Brain microvascular endothelial cell (primary cell): ENCODE results near the gene NOL4L.

Experiments used
- DNase-seq: peaks from one replicate; pipeline ENCODE4 v3.0.0-alpha.2; 2020
- H3K27ac ChIP-seq: fragments of 250-450 bp; sonication (Bioruptor Pico); 2 replicates; pipeline ENCODE4 v1.5.1; 2020; ENCODE audit warnings: mild to moderate bottlenecking, moderate library complexity
- H3K27me3 ChIP-seq: fragments of 250-450 bp; sonication (Bioruptor Pico); replicated peaks from 2 replicates; pipeline ENCODE4 v1.5.1; 2020; ENCODE audit warnings: mild to moderate bottlenecking
- H3K36me3 ChIP-seq: fragments of 250-450 bp; sonication (Bioruptor Pico); replicated peaks from 2 replicates; pipeline ENCODE4 v1.5.1; 2020; ENCODE audit warnings: mild to moderate bottlenecking
- H3K4me3 ChIP-seq: 2 replicates; pipeline ENCODE4 v1.5.1; 2011; ENCODE audit warnings: low read depth, mild to moderate bottlenecking, control low read depth, low read length, moderate library complexity
- in situ Hi-C: cut with HindIII; loops from 2 replicates; pipeline ENCODE4 v1.10.0; 2017; ENCODE audit warnings: low sequenced_read_pairs, low pct_ligation_motif_present
- TF ChIP-seq, protein P1 (sequence below): IDR thresholded peaks from 2 replicates; pipeline ENCODE4 v1.5.1; 2011; ENCODE audit warnings: low read depth, mild to moderate bottlenecking, moderate library complexity, low read length, control low read depth, inconsistent platforms; ENCODE audit errors: missing control alignments

NOL4L gene

DNA sequence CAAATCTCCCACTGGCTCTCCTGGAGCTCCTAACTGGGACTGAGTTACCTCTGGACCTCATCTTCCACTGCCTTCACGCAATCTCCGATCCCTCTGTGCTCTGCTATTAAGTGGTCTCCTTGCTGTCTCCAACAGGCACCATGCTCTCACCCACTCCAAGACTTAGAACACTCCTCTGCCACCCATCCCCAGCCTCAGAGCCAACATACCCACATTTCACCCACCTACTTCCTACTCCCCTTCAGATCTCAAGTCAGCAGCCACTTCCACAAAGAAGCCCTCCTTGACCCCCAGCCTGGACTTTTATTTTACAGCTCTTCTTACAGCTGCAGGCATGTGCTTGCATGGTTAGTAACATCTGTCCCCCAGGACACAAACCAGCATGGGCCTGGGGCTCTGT is 29.6 kb upstream of the NOL4L start:
- Histone ChIP-seq H3K27me3 (no peaks in the 10 kb centered on the region), H3K27ac (no peak overlapping the region), H3K36me3 (no peaks in the 10 kb centered on the region), H3K4me3 (no peak overlapping the region)
- DNase-seq: no peak
- TF ChIP-seq, protein P1, sequence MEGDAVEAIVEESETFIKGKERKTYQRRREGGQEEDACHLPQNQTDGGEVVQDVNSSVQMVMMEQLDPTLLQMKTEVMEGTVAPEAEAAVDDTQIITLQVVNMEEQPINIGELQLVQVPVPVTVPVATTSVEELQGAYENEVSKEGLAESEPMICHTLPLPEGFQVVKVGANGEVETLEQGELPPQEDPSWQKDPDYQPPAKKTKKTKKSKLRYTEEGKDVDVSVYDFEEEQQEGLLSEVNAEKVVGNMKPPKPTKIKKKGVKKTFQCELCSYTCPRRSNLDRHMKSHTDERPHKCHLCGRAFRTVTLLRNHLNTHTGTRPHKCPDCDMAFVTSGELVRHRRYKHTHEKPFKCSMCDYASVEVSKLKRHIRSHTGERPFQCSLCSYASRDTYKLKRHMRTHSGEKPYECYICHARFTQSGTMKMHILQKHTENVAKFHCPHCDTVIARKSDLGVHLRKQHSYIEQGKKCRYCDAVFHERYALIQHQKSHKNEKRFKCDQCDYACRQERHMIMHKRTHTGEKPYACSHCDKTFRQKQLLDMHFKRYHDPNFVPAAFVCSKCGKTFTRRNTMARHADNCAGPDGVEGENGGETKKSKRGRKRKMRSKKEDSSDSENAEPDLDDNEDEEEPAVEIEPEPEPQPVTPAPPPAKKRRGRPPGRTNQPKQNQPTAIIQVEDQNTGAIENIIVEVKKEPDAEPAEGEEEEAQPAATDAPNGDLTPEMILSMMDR: no peak
- in situ Hi-C loops: no loop called here

DNA sequence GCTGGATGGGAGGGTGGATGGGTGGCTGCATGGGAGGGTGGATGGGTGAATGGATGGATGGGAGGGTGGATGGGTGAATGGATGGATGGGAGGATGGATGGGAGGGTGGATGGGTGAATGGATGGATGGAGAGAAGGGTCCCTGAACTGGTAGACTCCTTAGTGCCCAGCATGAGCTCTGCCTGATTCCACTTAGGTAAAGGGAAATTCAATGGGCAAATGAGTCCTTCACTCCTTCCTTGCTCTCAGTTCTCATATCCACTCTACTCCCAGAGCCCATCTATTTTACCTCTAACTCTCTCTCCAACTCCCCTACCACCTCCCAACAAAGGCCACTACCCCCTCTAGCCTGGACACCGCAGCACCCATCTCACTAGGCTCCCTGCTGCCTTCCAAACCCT is 29.2 kb upstream of the NOL4L start:
- in situ Hi-C loops: no loop called here
- Histone ChIP-seq H3K27ac (no peak overlapping the region), H3K4me3 (no peak overlapping the region), H3K27me3 (no peaks in the 10 kb centered on the region), H3K36me3 (no peaks in the 10 kb centered on the region)
- DNase-seq: no peak
- TF ChIP-seq, protein P1: no peak

DNA sequence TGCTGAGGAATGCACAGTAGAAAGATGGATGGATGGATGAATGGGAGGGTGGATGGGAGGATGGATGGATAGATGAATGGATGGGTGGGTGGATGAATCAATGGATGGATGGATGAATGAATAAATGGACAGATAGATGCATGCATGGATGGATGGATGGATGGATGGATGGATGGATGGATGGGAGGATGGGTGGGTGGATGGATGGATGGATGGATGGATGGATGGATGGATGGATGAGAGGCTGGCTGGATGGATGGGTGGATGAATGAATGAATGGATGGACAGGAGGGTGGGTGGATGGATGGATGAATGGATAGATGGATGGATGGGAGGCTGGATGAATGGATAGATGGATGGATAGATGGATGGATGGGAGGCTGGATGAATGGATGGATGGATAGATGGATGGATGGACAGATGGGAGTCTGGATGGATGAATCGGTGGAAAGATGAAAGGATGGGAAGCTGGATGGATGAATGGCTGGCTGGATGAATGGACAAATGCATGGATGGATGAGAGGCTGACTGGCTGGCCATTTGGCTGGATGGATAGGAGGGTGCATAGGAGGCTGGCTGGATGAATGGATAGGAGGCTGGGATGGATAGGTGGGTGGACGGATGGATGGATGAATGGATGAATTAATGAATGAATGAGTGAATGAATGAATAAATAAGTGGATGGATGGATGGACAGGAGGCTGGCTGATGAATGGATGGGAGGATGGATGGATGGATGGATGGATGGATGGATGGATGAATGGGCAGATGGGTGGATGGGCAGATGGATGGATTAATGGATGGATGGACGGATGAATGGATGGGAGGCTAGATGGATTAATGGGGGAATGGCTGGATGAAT is 28.3 kb upstream of the NOL4L start:
- Histone ChIP-seq H3K36me3 (no peaks in the 10 kb centered on the region), H3K27me3 (no peaks in the 10 kb centered on the region), H3K4me3 (no peak overlapping the region), H3K27ac (no peak overlapping the region)
- in situ Hi-C loops: no loop called here
- TF ChIP-seq, protein P1: no peak
- DNase-seq: no peak

DNA sequence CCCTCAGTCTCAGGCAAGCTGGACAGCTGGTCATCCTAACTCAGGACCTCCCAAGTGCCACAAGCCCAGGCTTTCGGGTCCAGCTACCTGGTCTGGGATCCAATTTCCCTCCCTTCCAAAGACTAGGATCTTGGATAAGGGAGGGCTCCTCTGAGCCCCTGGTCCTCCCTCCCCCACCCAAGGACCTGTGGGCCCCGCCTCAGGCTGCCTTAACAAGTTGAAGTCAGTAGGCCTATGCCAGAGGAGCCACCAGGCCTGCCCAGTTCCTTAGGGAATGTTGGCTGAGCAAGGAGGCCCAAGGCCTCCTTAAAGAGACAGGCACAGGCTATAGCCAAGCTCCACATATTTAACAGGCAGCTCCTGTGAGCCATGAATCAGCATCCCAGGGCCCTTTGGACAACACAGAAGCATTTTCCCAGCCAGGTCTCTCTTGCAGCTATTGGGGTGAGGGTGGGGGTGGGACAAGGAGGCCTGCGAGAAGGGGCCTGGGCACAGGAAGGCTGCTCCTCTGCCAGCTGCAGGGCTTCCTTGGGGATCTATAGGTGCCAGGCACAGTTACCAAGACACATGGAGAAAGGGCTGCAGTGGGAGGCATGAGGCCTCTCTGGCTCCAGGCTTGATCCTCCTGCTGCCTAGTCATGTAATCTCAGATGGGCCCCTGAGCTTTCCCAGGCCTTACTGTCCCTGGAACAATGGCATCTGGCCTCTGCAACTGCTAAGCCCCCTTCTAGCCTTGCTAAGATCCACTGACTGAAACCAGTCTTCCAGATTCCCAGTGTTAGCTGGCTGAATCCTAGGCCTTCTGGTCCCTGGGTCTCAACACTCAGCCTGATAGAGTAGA is 27.4 kb upstream of the NOL4L start:
- H3K4me3 ChIP-seq: no peak overlapping the region
- H3K36me3 ChIP-seq: no peaks in the 10 kb centered on the region
- TF ChIP-seq, protein P1: no peak
- in situ Hi-C loops: no loop called here
- no peaks in the 10 kb centered on the region for H3K27me3 ChIP-seq
- no peak overlapping the region for H3K27ac ChIP-seq
- DNase-seq: no peak

DNA sequence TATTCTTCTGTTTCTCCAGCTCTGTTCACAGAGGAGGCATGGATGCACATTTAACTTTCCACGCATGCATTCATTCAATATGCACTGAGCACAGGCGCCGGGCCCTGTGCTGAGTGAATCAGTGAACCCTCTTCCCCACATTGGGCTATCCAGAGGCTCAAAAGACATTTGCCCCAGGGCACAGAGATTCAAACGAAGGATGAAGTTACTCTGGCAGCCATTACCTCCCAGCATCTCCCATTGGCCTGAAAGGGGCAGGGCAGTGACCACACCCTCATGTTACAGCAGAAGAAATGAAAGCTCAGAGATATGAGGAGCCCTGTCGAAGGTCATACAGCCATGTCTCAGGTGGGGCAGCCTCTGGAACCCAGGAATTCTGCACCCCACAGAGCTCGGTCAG is 26.7 kb upstream of the NOL4L start:
- Histone ChIP-seq H3K27me3 (no peaks in the 10 kb centered on the region), H3K4me3 (no peak overlapping the region), H3K36me3 (no peaks in the 10 kb centered on the region), H3K27ac (no peak overlapping the region)
- in situ Hi-C loops: no loop called here
- TF ChIP-seq, protein P1: no peak
- DNase-seq: no peak
